H9 (cell line): Measurements from ENCODE around the gene RINL. TPM values are rescaled to one million over a fixed set of nuclear protein-coding genes. Genes with fewer than 3 reads are reported as not detected.
"Not testable (repeated sequence)": the region's sequence is repeated elsewhere in the genome, so short reads cannot be mapped to it uniquely, and the experiment has no call there.

Source experiments
- DNase-seq: peaks from one replicate; pipeline ENCODE4 v3.0.0-alpha.2; 2017
- H2AFZ ChIP-seq: one replicate; pipeline ENCODE4 v1.6.1; 2013; ENCODE audit warnings: mild to moderate bottlenecking, low read length, control low read depth, moderate library complexity
- H2AK5ac ChIP-seq: 2 replicates; pipeline ENCODE4 v1.6.1; 2013; ENCODE audit warnings: low read length, control low read depth, mixed read lengths; ENCODE audit not compliant: insufficient read length
- H2BK120ac ChIP-seq: one replicate; pipeline ENCODE4 v1.6.1; 2013; ENCODE audit warnings: low read depth, mild to moderate bottlenecking, low read length, control low read depth, inconsistent platforms; ENCODE audit not compliant: poor library complexity, severe bottlenecking
- H2BK12ac ChIP-seq: 2 replicates; pipeline ENCODE4 v1.6.1; 2013; ENCODE audit warnings: low read length, control low read depth, mixed read lengths, low read depth; ENCODE audit not compliant: insufficient read length
- H2BK15ac ChIP-seq: 2 replicates; pipeline ENCODE4 v1.6.1; 2013; ENCODE audit warnings: low read depth, low read length, control low read depth
- H2BK20ac ChIP-seq: one replicate; pipeline ENCODE4 v1.6.1; 2013; ENCODE audit warnings: low read depth, mild to moderate bottlenecking, low read length, control low read depth, inconsistent platforms; ENCODE audit not compliant: poor library complexity, severe bottlenecking
- H2BK5ac ChIP-seq: 2 replicates; pipeline ENCODE4 v1.6.1; 2013; ENCODE audit warnings: low read length, control low read depth, mixed read lengths; ENCODE audit not compliant: insufficient read length
- H3K14ac ChIP-seq: 2 replicates; pipeline ENCODE4 v1.6.1; 2013; ENCODE audit warnings: low read length, control low read depth; ENCODE audit not compliant: insufficient read depth
- H3K18ac ChIP-seq: 2 replicates; pipeline ENCODE4 v1.6.1; 2013; ENCODE audit warnings: low read depth, mild to moderate bottlenecking, mixed read lengths, low read length, control low read depth; ENCODE audit not compliant: insufficient read length
- H3K23ac ChIP-seq: 2 replicates; pipeline ENCODE4 v1.6.1; 2013; ENCODE audit warnings: low read length, control low read depth, mixed read lengths, low read depth; ENCODE audit not compliant: insufficient read length
- H3K23me2 ChIP-seq: 2 replicates; pipeline ENCODE4 v1.6.1; 2013; ENCODE audit warnings: low read depth, mild to moderate bottlenecking, mixed read lengths, low read length, control low read depth; ENCODE audit not compliant: insufficient read length, poor library complexity, severe bottlenecking
- H3K27ac ChIP-seq: 2 replicates; pipeline ENCODE4 v1.5.1; 2013; ENCODE audit warnings: low read length, control low read depth, mixed read lengths, low read depth; ENCODE audit not compliant: insufficient read length
- H3K27me3 ChIP-seq: 2 replicates; pipeline ENCODE4 v1.6.1; 2013; ENCODE audit warnings: low read length, control low read depth, inconsistent platforms; ENCODE audit not compliant: insufficient read depth
- H3K4ac ChIP-seq: 2 replicates; pipeline ENCODE4 v1.6.1; 2013; ENCODE audit warnings: low read depth, mild to moderate bottlenecking, control low read depth, inconsistent platforms, low read length, moderate library complexity
- H3K4me1 ChIP-seq: 2 replicates; pipeline ENCODE4 v1.6.1; 2013; ENCODE audit warnings: low read length, control low read depth, inconsistent platforms; ENCODE audit not compliant: insufficient read depth
- H3K4me2 ChIP-seq: 2 replicates; pipeline ENCODE4 v1.6.1; 2013; ENCODE audit warnings: low read length, control low read depth, mixed read lengths; ENCODE audit not compliant: insufficient read length, insufficient read depth
- H3K56ac ChIP-seq: 2 replicates; pipeline ENCODE4 v1.6.1; 2013; ENCODE audit warnings: low read depth, mild to moderate bottlenecking, mixed read lengths, low read length, control low read depth; ENCODE audit not compliant: insufficient read length
- H3K79me1 ChIP-seq: 2 replicates; pipeline ENCODE4 v1.6.1; 2013; ENCODE audit warnings: low read depth, mild to moderate bottlenecking, moderate library complexity, low read length, control low read depth, inconsistent platforms; ENCODE audit not compliant: insufficient read depth, poor library complexity, severe bottlenecking
- H3K79me2 ChIP-seq: 2 replicates; pipeline ENCODE4 v1.6.1; 2013; ENCODE audit warnings: low read length, control low read depth, inconsistent platforms; ENCODE audit not compliant: insufficient read depth
- H3K9ac ChIP-seq: 2 replicates; pipeline ENCODE4 v1.6.1; 2013; ENCODE audit warnings: low read length, control low read depth, mixed read lengths; ENCODE audit not compliant: insufficient read length; ENCODE audit errors: extremely low read depth
- H3K9me3 ChIP-seq: one replicate; pipeline ENCODE4 v1.6.1; 2013; ENCODE audit warnings: low read depth, low read length, inconsistent platforms; ENCODE audit not compliant: control insufficient read depth
- H3T11ph ChIP-seq: one replicate; pipeline ENCODE4 v1.6.1; 2013; ENCODE audit warnings: mild to moderate bottlenecking, low read length, control low read depth, inconsistent platforms
- H4K20me1 ChIP-seq: one replicate; pipeline ENCODE4 v1.6.1; 2013; ENCODE audit not compliant: control insufficient read depth, insufficient read length, insufficient read depth
- H4K5ac ChIP-seq: 2 replicates; pipeline ENCODE4 v1.6.1; 2013; ENCODE audit warnings: low read depth, mild to moderate bottlenecking, mixed read lengths, low read length, control low read depth; ENCODE audit not compliant: insufficient read length
- H4K8ac ChIP-seq: replicated peaks from 2 replicates; pipeline ENCODE4 v1.6.1; 2013; ENCODE audit warnings: low read length, control low read depth, mixed read lengths, low read depth; ENCODE audit not compliant: insufficient read length
- H4K91ac ChIP-seq: 2 replicates; pipeline ENCODE4 v1.6.1; 2013; ENCODE audit warnings: low read depth, mild to moderate bottlenecking, moderate library complexity, mixed read lengths, low read length, control low read depth; ENCODE audit not compliant: insufficient read length
- H3K27ac Mint-ChIP-seq, 3 experiments: 2 replicates in 2 of 3; 3 replicates in 1 of 3; pipeline ENCODE4 v1.8.0; 2020 to 2021; ENCODE audit warnings: mixed read lengths in 3 of 3, mild to moderate bottlenecking in 1 of 3, moderate library complexity in 1 of 3
- H3K27me3 Mint-ChIP-seq: 2 replicates; pipeline ENCODE4 v1.8.0; 2021; ENCODE audit warnings: low read depth, mild to moderate bottlenecking, moderate library complexity, mixed read lengths
- H3K36me3 Mint-ChIP-seq, 3 experiments: 2 replicates in 2 of 3; 3 replicates in 1 of 3; pipeline ENCODE4 v1.8.0; 2020 to 2021; ENCODE audit warnings: low read depth in 3 of 3, mixed read lengths in 3 of 3; ENCODE audit not compliant: insufficient read depth in 1 of 3
- H3K4me1 Mint-ChIP-seq, 2 experiments: 2 replicates each; pipeline ENCODE4 v1.8.0; 2020; ENCODE audit warnings: mixed read lengths in 2 of 2
- H3K4me3 Mint-ChIP-seq, 2 experiments: 2 replicates in 1 of 2; 3 replicates in 1 of 2; pipeline ENCODE4 v1.8.0; 2020 to 2021; ENCODE audit warnings: mild to moderate bottlenecking in 2 of 2, mixed read lengths in 2 of 2, moderate library complexity in 1 of 2
- H3K9me3 Mint-ChIP-seq, 2 experiments: 2 replicates in 1 of 2; 3 replicates in 1 of 2; pipeline ENCODE4 v1.8.0; 2020; ENCODE audit warnings: mild to moderate bottlenecking in 2 of 2, mixed read lengths in 2 of 2, moderate library complexity in 1 of 2
- CTCF ChIP-seq: fragments of 200-600 bp; sonication (generic); conservative IDR thresholded peaks from 3 replicates; pipeline ENCODE4 v1.8.0; 2021; ENCODE audit warnings: antibody characterized with exemption, mild to moderate bottlenecking
- WGBS: extraction: QIAGEN DNeasy Blood & Tissue Kit; methylation state at CpG from one replicate; pipeline ENCODE4 v1.1.7; 2013; ENCODE audit warnings: missing lambda C conversion rate, low lambda C conversion rate, mixed read lengths; ENCODE audit not compliant: insufficient read length; ENCODE audit errors: extremely low coverage; 5-methylcytosine and 5-hydroxymethylcytosine counted together
- total RNA-seq: library from RNA; stranded (reverse); gene quantifications from 2 replicates; pipeline ENCODE4 v1.2.1, GENCODE V29; 2021

RINL gene
- total RNA-seq, 1 experiment from 2014 or later, result 6.4 TPM

DNA sequence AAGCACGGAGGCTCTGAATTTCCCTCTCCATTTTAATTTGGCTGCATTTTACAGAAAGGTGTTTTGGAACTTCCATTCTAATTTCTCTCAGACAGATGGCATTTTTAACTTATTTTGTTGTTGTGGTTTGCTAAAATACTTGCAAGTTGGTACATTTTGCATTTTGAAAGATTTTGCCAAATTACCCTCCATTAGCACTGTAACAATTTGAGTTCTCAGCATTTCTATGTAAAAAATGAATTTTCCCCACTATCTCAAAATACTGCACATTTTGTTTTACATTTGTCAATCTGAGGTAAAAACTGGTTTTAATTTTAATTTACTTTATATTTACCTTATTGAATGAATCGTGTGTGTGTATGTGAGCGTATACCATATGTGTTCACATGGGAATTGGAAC is 21.3 kb downstream of the RINL start:
- no peak overlapping the region for H2AK5ac ChIP-seq
- no peaks in the 10 kb centered on the region for H3K9me3 ChIP-seq
- no peak for TF ChIP-seq CTCF
- no peak overlapping the region for H2BK120ac ChIP-seq
- no peak overlapping the region for H3K4me3 Mint-ChIP-seq
- H3K4me1 ChIP-seq, result no peaks in the 10 kb centered on the region
- no peak overlapping the region for H2BK20ac ChIP-seq
- H3K36me3 Mint-ChIP-seq, result peaks cover 4 to 14% (median 5%) of the 10 kb centered on the region in 3 experiments
- no peaks in the 10 kb centered on the region for H3K79me1 ChIP-seq
- no peak overlapping the region for H3T11ph ChIP-seq
- H3K27me3 Mint-ChIP-seq, result peaks cover 4% of the 10 kb centered on the region
- H2BK12ac ChIP-seq, result no peak overlapping the region
- H4K91ac ChIP-seq, result no peak overlapping the region
- H3K56ac ChIP-seq, result no peak overlapping the region
- H4K5ac ChIP-seq, result no peak overlapping the region
- peaks cover 9 to 15% of the 10 kb centered on the region in 2 experiments for H3K4me1 Mint-ChIP-seq
- no peak overlapping the region for H4K8ac ChIP-seq
- H2BK15ac ChIP-seq, result no peak overlapping the region
- WGBS, result no CpG with 5 or more reads among the region's 3 CpGs
- no peak overlapping the region for H2AFZ ChIP-seq
- H3K23ac ChIP-seq, result no peak overlapping the region
- no peak overlapping the region for H3K27ac Mint-ChIP-seq
- H3K23me2 ChIP-seq, result peaks cover 6% of the 10 kb centered on the region
- H3K4ac ChIP-seq, result no peak overlapping the region
- H3K4me2 ChIP-seq, result no peak overlapping the region
- no peak overlapping the region for H3K18ac ChIP-seq
- no peaks in the 10 kb centered on the region for H3K79me2 ChIP-seq
- H3K27ac ChIP-seq, result no peak overlapping the region
- H3K27me3 ChIP-seq, result no peaks in the 10 kb centered on the region
- no peak for DNase-seq
- H3K14ac ChIP-seq, result no peak overlapping the region
- H3K9ac ChIP-seq, result no peak overlapping the region
- no peak overlapping the region for H2BK5ac ChIP-seq
- peaks cover 22% of the 10 kb centered on the region in 2 experiments for H3K9me3 Mint-ChIP-seq
- H4K20me1 ChIP-seq, result no peaks in the 10 kb centered on the region

GRCh38 chr19:38855751-38856150 is 22.3 kb downstream of the RINL start:
- not testable (repeated sequence) for DNase-seq, H3K4me1 ChIP-seq, H3K18ac ChIP-seq, H3K79me1 ChIP-seq, H3K27ac ChIP-seq, H2BK12ac ChIP-seq, H3K4me2 ChIP-seq, H3K9ac ChIP-seq, H2AK5ac ChIP-seq, H3T11ph ChIP-seq, H4K20me1 ChIP-seq, H3K9me3 ChIP-seq, H3K14ac ChIP-seq, H4K8ac ChIP-seq, H4K91ac ChIP-seq, H3K27me3 ChIP-seq, H2BK120ac ChIP-seq, H3K56ac ChIP-seq, H4K5ac ChIP-seq, H2BK15ac ChIP-seq, H3K79me2 ChIP-seq, H3K4me3 Mint-ChIP-seq, H2AFZ ChIP-seq, H2BK20ac ChIP-seq, H3K27me3 Mint-ChIP-seq, H3K27ac Mint-ChIP-seq, H3K4ac ChIP-seq, H3K23ac ChIP-seq, H2BK5ac ChIP-seq
- H3K23me2 ChIP-seq, result peaks cover 15% of the 10 kb centered on the region
- H3K9me3 Mint-ChIP-seq, result peaks cover 22% of the 10 kb centered on the region in 2 experiments
- no CpG with 5 or more reads among the region's 37 CpGs for WGBS
- H3K36me3 Mint-ChIP-seq, result peaks cover 4 to 14% (median 5%) of the 10 kb centered on the region in 3 experiments
- H3K4me1 Mint-ChIP-seq, result peaks cover 15 to 22% of the 10 kb centered on the region in 2 experiments
